HFF-Myc (cell line): ENCODE measurements around the gene XPR1.
A peak's percentile ranks its signal among the peaks of the same experiment; 100 is the strongest.

Experiments used
- DNase-seq: peaks from one replicate; pipeline ENCODE4 v3.0.0-alpha.2; 2011; ENCODE audit warnings: low read depth; ENCODE audit errors: extremely low read depth
- H3K4me3 ChIP-seq: replicated peaks from 2 replicates; pipeline ENCODE4 v1.5.1; 2011; ENCODE audit warnings: low read depth, mild to moderate bottlenecking, control low read depth, low read length
- CTCF ChIP-seq: IDR thresholded peaks from 2 replicates; pipeline ENCODE4 v1.5.1; 2012; ENCODE audit warnings: mild to moderate bottlenecking, low read depth, low read length, control low read depth; ENCODE audit errors: missing control alignments

Gene XPR1

GRCh38 chr1:180837020-180837419 lies 205.2 kb downstream of the XPR1 start:
- DNase-seq = no peak
- TF ChIP-seq CTCF = no peak
- no peak overlapping the region for H3K4me3 ChIP-seq

- H3K4me3 ChIP-seq = no peak overlapping the region
- no peak for DNase-seq
- no peak for TF ChIP-seq CTCF
Measured at GRCh38 chr1:180838535-180838934, 206.7 kb downstream of the XPR1 start.

- no peak for TF ChIP-seq CTCF
- no peak for DNase-seq
- H3K4me3 ChIP-seq = no peak overlapping the region
Measured at GRCh38 chr1:180839547-180839946, 207.7 kb downstream of the XPR1 start.

GRCh38 chr1:180841415-180841814 lies 209.6 kb downstream of the XPR1 start:
- TF ChIP-seq CTCF = no peak
- H3K4me3 ChIP-seq = no peak overlapping the region
- no peak for DNase-seq

GRCh38 chr1:180842052-180842451 lies 210.2 kb downstream of the XPR1 start:
- no peak overlapping the region for H3K4me3 ChIP-seq
- no peak for TF ChIP-seq CTCF
- DNase-seq = peak; percentile 29

GRCh38 chr1:180842491-180843275 lies 210.9 kb downstream of the XPR1 start:
- H3K4me3 ChIP-seq = no peak overlapping the region
- no peak for DNase-seq
- TF ChIP-seq CTCF = no peak

- no peak for DNase-seq
- TF ChIP-seq CTCF = no peak
- H3K4me3 ChIP-seq = no peak overlapping the region
Measured at GRCh38 chr1:180845352-180845751, 213.5 kb downstream of the XPR1 start.
